ENCODE data around the gene DOK6.

DOK6 gene

GRCh38 chr18:69649684-69650083 lies 249.0 kb downstream of the DOK6 start:
- no peak for TF ChIP-seq CTCF (conservative IDR thresholded peaks at IDR 0.05)
- H3K27ac ChIP-seq: no peak overlapping the region

- TF ChIP-seq ZFX (IDR thresholded peaks at IDR 0.05) (no peak), CTCF (conservative IDR thresholded peaks at IDR 0.05) (no peak)
- no peak overlapping the region for H3K27ac ChIP-seq
Measured at GRCh38 chr18:69651243-69651642, 250.6 kb downstream of the DOK6 start.

DNA sequence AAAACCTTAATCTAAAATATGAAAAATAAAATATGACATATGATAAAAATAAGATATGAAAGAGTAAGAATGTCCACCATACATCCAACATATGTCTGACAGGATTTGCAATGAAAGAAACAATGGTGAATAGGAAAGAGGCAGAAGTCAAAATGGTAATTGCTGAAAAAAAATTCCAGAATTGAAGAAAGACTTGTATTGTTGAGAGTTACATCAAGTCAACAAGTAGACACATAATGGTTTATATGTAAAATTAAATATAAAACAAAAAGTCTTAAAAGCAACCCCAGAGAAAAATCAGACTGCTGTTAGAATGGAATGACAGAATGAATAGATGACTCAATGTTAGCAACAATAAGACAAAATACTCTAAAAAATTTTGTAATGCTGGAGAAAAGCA lies 255.1 kb downstream of the DOK6 start:
- TF ChIP-seq ZFX (IDR thresholded peaks at IDR 0.05) (no peak), CTCF (conservative IDR thresholded peaks at IDR 0.05) (no peak)
- no peak overlapping the region for H3K27ac ChIP-seq

DNA sequence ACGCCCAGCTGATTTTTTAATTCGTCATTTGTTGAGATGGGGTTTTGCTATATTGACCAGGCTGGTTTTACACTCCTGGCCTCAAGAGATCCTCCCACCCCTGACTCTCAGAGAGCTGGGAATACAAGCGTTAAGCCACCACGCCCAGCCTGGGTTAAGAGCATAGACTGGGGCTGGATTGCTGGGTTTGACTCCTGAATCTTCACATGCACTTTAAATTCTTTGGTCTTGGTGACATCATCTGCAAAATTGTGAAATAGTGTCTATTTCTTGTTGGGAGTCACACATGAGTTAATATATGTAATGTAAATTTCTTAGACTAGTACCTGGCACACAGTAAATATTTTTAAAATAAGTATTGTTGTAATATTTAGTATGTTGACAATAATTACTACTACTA lies 257.4 kb downstream of the DOK6 start:
- no peak overlapping the region for H3K27ac ChIP-seq
- TF ChIP-seq CTCF (conservative IDR thresholded peaks at IDR 0.05): no peak
- TF ChIP-seq ZFX (IDR thresholded peaks at IDR 0.05): no peak

DNA sequence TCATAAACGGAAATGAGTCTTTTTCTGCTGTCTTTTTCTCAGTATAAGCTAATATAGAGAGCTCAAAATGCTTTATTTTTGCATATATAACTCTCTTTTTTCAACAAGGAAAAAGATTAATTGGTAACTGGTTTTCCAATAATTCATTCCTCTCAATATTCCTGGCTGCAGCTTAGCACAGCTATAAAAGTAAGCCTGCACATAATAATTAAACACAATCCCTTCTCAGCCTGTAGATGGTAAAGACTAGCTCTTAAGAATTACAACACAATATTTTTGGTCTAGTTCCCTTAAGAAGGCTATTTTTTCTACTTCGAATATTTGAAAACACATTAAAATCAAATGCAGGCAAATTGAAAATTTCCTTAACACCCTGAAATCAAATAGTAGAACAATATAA lies 258.0 kb downstream of the DOK6 start:
- TF ChIP-seq CTCF (conservative IDR thresholded peaks at IDR 0.05): no peak
- TF ChIP-seq ZFX (IDR thresholded peaks at IDR 0.05): no peak
- H3K27ac ChIP-seq: peak overlapping the region; percentile 48; the same call in 1 of the 2 replicates

GRCh38 chr18:69659142-69659651 lies 258.5 kb downstream of the DOK6 start:
- peak overlapping the region; percentile 48; the same call in 1 of the 2 replicates for H3K27ac ChIP-seq
- TF ChIP-seq ZFX (IDR thresholded peaks at IDR 0.05): no peak
- no peak for TF ChIP-seq CTCF (conservative IDR thresholded peaks at IDR 0.05)

GRCh38 chr18:69662090-69662489 lies 261.4 kb downstream of the DOK6 start:
- 0 out of 2 replicates have a peak overlapping the region, but pooled peaks have one; percentile 22 for H3K27ac ChIP-seq

- no peak for TF ChIP-seq CTCF (conservative IDR thresholded peaks at IDR 0.05)
- TF ChIP-seq ZFX (IDR thresholded peaks at IDR 0.05): no peak
- H3K27ac ChIP-seq: no peak overlapping the region
Measured at GRCh38 chr18:69664399-69664798, 263.7 kb downstream of the DOK6 start.
